ENCODE measurements around the gene ARHGEF28. TPM values are rescaled to one million over a fixed set of nuclear protein-coding genes. Genes with fewer than 3 reads are reported as not detected.

The ARHGEF28 gene
- total RNA-seq, 4 donors from 2014 or later = 16.9 to 29.7 (median 25.7) TPM

DNA sequence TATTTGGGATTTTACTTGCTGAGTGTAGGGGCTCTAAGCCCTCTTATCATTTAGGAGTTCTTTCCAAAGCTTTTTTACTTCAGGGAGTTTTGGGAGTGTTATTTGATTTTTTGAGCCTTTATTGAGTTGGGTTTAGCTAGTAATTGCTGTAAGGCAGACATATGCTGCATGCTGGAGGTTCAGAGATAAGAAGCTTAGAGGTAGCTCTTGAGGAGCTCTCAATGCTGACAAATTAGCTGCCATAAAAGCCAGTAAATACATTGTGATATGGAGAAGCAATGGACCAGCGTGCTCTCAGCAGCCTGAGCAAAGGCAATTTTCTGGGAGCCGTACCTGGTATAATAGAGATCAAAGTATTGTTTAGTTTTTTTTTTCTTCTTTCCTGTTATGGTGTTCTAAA lies 11.6 kb downstream of the ARHGEF28 start:
- H3K9me3 ChIP-seq = no peaks in the 10 kb centered on the region
- no peaks in the 10 kb centered on the region for H3K27me3 ChIP-seq
- TF ChIP-seq EP300 (IDR thresholded peaks at IDR 0.05) = no peak
- TF ChIP-seq POLR2A (IDR thresholded peaks at IDR 0.05) = no peak
- no peak for TF ChIP-seq CTCF (IDR thresholded peaks at IDR 0.05)
- no peak for TF ChIP-seq POLR2AphosphoS5 (IDR thresholded peaks at IDR 0.05)
- no peak for ATAC-seq
- no peaks in the 10 kb centered on the region for H3K4me1 ChIP-seq
- H3K36me3 ChIP-seq = no peaks in the 10 kb centered on the region
- H3K4me3 ChIP-seq = no peak overlapping the region
- WGBS, 2 donors (ENCODE audit: low coverage in 1 of 2) = 71 to 76% methylated on average over 1 to 2 of the region's 2 CpGs
- H3K27ac ChIP-seq = no peak overlapping the region

DNA sequence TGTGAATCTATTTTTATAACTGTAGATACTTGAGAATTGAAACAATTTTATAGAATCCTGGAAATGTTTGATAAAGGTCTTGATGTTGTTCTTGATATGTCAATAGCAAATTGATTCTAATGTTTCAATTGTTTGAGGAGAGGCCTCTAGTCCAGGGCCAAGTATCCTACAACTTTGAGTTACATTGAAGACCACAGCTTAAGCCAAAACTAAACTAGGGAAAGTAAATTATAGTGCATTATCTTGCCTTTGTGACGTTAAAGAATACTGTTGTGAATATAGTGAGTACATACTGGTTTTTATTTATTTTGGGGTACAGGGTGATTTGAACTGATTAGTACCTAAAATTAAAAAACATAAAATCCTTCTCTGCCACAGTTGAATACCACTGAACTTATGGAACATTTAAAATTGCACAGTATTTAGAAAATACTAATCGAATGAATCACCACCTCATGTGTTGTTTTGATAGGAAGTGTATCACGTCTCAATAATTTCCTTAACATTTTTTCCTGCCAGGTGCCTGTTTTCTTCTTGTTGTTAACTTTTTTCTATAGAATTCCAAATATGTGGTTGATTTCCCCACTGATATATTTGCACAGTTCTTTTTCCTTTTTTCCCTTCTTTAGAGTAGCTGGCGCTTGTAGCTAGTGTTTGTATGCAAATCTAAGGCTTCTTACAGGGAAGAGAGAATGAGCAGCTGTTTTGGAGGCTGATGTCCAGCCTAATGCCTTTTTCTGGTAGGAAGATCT lies 12.5 kb downstream of the ARHGEF28 start:
- Histone ChIP-seq H3K4me1 (no peaks in the 10 kb centered on the region), H3K4me3 (no peak overlapping the region), H3K27ac (no peak overlapping the region), H3K9me3 (no peaks in the 10 kb centered on the region), H3K27me3 (no peaks in the 10 kb centered on the region), H3K36me3 (no peaks in the 10 kb centered on the region)
- no peak for TF ChIP-seq CTCF (IDR thresholded peaks at IDR 0.05)
- TF ChIP-seq EP300 (IDR thresholded peaks at IDR 0.05) = no peak
- no peak for TF ChIP-seq POLR2A (IDR thresholded peaks at IDR 0.05)
- TF ChIP-seq POLR2AphosphoS5 (IDR thresholded peaks at IDR 0.05) = no peak
- ATAC-seq = no peak
- 47 to 56% methylated on average over 4 of the region's 4 CpGs for WGBS, 2 donors (ENCODE audit: low coverage in 1 of 2)

DNA sequence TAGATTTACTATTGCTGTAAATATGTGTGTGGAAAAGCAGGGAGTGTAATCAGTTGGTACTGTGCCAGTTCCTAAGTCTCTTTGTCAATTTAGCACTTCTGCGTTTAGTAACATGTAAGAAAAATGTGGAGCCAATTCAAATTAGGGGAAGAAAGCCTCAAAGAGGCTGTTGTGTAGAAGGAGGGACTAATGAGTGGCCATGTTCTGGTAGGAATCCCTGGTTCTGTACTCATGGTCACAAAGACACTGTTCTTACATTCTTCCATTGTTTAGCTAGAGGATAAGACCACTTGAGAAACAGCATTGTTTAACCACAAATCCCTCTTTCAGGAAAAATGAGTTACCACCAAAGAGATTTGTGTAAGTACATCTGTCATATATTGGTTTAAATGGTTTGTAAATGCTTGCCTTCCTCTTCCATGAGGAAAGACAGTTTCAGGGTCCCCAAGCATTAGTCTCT lies 14.9 kb downstream of the ARHGEF28 start:
- H3K36me3 ChIP-seq = no peaks in the 10 kb centered on the region
- no peaks in the 10 kb centered on the region for H3K27me3 ChIP-seq
- no peak for ATAC-seq
- no peaks in the 10 kb centered on the region for H3K9me3 ChIP-seq
- 18 to 62% methylated on average over 1 of the region's 1 CpG for WGBS, 2 donors (ENCODE audit: low coverage in 1 of 2)
- H3K4me3 ChIP-seq = no peak overlapping the region
- no peak for TF ChIP-seq POLR2A (IDR thresholded peaks at IDR 0.05)
- no peak overlapping the region for H3K27ac ChIP-seq
- H3K4me1 ChIP-seq = no peaks in the 10 kb centered on the region

DNA sequence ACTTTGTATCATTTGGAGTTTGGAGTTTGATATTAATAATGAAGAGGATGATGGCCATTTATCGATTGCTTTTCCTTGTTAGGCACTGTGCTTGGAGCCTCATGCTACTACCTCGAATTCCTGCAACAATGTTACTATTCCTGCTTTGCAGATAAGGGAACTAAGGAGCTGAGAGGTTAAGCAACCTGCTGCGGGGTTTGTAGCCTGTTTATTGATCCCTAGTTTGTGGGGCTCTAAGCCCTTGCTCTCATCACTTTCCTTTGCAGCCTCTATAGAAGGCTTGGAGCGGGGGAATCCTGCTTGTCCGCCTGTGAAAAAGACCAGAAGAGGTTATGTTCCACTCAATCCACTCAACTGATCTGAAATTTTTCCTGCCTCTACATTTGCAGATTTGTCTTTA lies 15.8 kb downstream of the ARHGEF28 start:
- ATAC-seq = no peak
- TF ChIP-seq POLR2A (IDR thresholded peaks at IDR 0.05) (no peak), EP300 (IDR thresholded peaks at IDR 0.05) (no peak), CTCF (IDR thresholded peaks at IDR 0.05) (no peak), POLR2AphosphoS5 (IDR thresholded peaks at IDR 0.05) (no peak)
- no peak overlapping the region for H3K4me3 ChIP-seq
- H3K9me3 ChIP-seq = no peaks in the 10 kb centered on the region
- H3K4me1 ChIP-seq = no peaks in the 10 kb centered on the region
- WGBS, 2 donors (ENCODE audit: low coverage in 1 of 2) = 76 to 81% methylated on average over 3 to 5 of the region's 5 CpGs
- no peaks in the 10 kb centered on the region for H3K27me3 ChIP-seq
- no peaks in the 10 kb centered on the region for H3K36me3 ChIP-seq
- H3K27ac ChIP-seq = no peak overlapping the region

- ATAC-seq = no peak
- no peak overlapping the region for H3K27ac ChIP-seq
- H3K27me3 ChIP-seq = no peaks in the 10 kb centered on the region
- H3K36me3 ChIP-seq = no peaks in the 10 kb centered on the region
- H3K4me1 ChIP-seq = no peaks in the 10 kb centered on the region
- H3K9me3 ChIP-seq = no peaks in the 10 kb centered on the region
- no peak overlapping the region for H3K4me3 ChIP-seq
- TF ChIP-seq POLR2A (IDR thresholded peaks at IDR 0.05) (no peak), POLR2AphosphoS5 (IDR thresholded peaks at IDR 0.05) (no peak), CTCF (IDR thresholded peaks at IDR 0.05) (no peak)
- WGBS, 2 donors (ENCODE audit: low coverage in 1 of 2) = 85 to 100% methylated on average over 1 to 4 of the region's 4 CpGs
Measured at GRCh38 chr5:73642344-73642743, 16.3 kb downstream of the ARHGEF28 start.
